Osteoblast (primary cell): Measurements from ENCODE around the gene FAM187B. TPM values are rescaled to one million over a fixed set of nuclear protein-coding genes. Genes with fewer than 3 reads are reported as not detected.

Experiments
- DNase-seq: peaks from one replicate; pipeline ENCODE4 v3.0.0; 2011; ENCODE audit warnings: low spot score, mixed read lengths; ENCODE audit not compliant: insufficient read length; ENCODE audit errors: missing footprints
- H2AFZ ChIP-seq: 2 replicates; pipeline ENCODE4 v1.6.0; 2011; ENCODE audit warnings: mild to moderate bottlenecking, low read length
- H3K27ac ChIP-seq: 2 replicates; pipeline ENCODE4 v1.5.1; 2011; ENCODE audit warnings: mild to moderate bottlenecking, low read depth, low read length, moderate library complexity
- H3K27me3 ChIP-seq: 2 replicates; pipeline ENCODE4 v1.6.0; 2012; ENCODE audit warnings: mild to moderate bottlenecking, control low read depth, inconsistent platforms, low read length, moderate library complexity; ENCODE audit not compliant: insufficient read depth
- H3K36me3 ChIP-seq: 2 replicates; pipeline ENCODE4 v1.5.1; 2011; ENCODE audit warnings: mild to moderate bottlenecking, low read length, control low read depth, moderate library complexity; ENCODE audit not compliant: insufficient read depth
- H3K4me1 ChIP-seq: 2 replicates; pipeline ENCODE4 v1.5.1; 2011; ENCODE audit warnings: mild to moderate bottlenecking, low read length, control low read depth, moderate library complexity; ENCODE audit not compliant: insufficient read depth
- H3K4me2 ChIP-seq: 2 replicates; pipeline ENCODE4 v1.6.0; 2011; ENCODE audit warnings: mild to moderate bottlenecking, low read length; ENCODE audit not compliant: insufficient read depth
- H3K4me3 ChIP-seq: fragments of 200-600 bp; sonication (generic); 3 replicates; pipeline ENCODE4 v1.5.1; 2012; ENCODE audit warnings: mild to moderate bottlenecking, low read length, inconsistent platforms; ENCODE audit not compliant: insufficient read depth
- H3K79me2 ChIP-seq: 2 replicates; pipeline ENCODE4 v1.6.0; 2012; ENCODE audit warnings: mild to moderate bottlenecking, low read length, control low read depth, inconsistent platforms; ENCODE audit not compliant: insufficient read depth
- H3K9me3 ChIP-seq: 2 replicates; pipeline ENCODE4 v1.5.1; 2011; ENCODE audit warnings: low read depth, low read length, control low read depth
- H4K20me1 ChIP-seq: 2 replicates; pipeline ENCODE4 v1.6.0; 2012; ENCODE audit warnings: mild to moderate bottlenecking, low read length, control low read depth; ENCODE audit not compliant: insufficient read depth
- total RNA-seq: library from RNA; depleted of rRNA; stranded (reverse); fragments of >200 nt; gene quantifications from 2 replicates; pipeline ENCODE4 v1.2.3, GENCODE V29; 2012
- TF ChIP-seq, protein P1 (sequence below): IDR thresholded peaks from 2 replicates; pipeline ENCODE4 v1.5.1; 2011; ENCODE audit warnings: mild to moderate bottlenecking, low read depth, low read length, moderate library complexity; ENCODE audit errors: extremely low read depth

Gene FAM187B
- total RNA-seq, 1 donor = not detected

DNA sequence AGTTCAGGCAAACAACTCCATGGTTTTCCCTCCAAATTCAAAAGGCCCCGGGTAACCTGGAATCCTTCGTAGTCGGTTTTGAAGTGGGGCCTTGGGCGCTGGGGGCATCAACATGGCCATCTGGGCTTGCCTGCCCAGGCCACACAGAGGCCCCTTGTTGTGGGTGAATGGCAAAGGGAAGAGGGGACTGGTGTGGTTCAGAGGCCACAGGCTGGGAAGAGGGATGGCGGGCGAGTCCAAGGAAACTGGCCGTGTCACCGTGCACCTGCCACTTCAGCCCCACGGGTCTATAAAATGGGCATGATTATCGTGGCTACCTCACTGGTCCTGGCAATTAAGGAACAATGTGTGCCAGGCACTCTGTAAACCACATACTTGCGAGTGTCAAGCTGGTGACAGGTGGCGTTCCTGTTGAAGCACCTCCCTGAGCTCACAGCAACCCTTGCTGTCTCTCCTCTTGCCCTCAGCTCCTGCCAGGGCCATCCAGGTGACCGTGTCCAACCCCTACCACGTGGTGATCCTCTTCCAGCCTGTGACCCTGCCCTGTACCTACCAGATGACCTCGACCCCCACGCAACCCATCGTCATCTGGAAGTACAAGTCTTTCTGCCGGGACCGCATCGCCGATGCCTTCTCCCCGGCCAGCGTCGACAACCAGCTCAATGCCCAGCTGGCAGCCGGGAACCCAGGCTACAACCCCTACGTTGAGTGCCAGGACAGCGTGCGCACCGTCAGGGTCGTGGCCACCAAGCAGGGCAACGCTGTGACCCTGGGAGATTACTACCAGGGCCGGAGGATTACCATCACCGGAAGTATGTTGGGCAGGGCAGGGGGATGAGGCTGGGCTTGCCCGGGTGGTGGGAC is 21.5 kb upstream of the FAM187B start:
- Histone ChIP-seq H3K4me1 (no peaks in the 10 kb centered on the region), H3K27ac (no peak overlapping the region), H4K20me1 (no peaks in the 10 kb centered on the region), H2AFZ (no peak overlapping the region), H3K4me3 (no peak overlapping the region), H3K27me3 (peaks cover 31% of the 10 kb centered on the region), H3K4me2 (no peak overlapping the region), H3K36me3 (no peaks in the 10 kb centered on the region), H3K79me2 (no peaks in the 10 kb centered on the region), H3K9me3 (no peaks in the 10 kb centered on the region)
- DNase-seq = peak; percentile 78
- TF ChIP-seq, protein P1, sequence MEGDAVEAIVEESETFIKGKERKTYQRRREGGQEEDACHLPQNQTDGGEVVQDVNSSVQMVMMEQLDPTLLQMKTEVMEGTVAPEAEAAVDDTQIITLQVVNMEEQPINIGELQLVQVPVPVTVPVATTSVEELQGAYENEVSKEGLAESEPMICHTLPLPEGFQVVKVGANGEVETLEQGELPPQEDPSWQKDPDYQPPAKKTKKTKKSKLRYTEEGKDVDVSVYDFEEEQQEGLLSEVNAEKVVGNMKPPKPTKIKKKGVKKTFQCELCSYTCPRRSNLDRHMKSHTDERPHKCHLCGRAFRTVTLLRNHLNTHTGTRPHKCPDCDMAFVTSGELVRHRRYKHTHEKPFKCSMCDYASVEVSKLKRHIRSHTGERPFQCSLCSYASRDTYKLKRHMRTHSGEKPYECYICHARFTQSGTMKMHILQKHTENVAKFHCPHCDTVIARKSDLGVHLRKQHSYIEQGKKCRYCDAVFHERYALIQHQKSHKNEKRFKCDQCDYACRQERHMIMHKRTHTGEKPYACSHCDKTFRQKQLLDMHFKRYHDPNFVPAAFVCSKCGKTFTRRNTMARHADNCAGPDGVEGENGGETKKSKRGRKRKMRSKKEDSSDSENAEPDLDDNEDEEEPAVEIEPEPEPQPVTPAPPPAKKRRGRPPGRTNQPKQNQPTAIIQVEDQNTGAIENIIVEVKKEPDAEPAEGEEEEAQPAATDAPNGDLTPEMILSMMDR = no peak

DNA sequence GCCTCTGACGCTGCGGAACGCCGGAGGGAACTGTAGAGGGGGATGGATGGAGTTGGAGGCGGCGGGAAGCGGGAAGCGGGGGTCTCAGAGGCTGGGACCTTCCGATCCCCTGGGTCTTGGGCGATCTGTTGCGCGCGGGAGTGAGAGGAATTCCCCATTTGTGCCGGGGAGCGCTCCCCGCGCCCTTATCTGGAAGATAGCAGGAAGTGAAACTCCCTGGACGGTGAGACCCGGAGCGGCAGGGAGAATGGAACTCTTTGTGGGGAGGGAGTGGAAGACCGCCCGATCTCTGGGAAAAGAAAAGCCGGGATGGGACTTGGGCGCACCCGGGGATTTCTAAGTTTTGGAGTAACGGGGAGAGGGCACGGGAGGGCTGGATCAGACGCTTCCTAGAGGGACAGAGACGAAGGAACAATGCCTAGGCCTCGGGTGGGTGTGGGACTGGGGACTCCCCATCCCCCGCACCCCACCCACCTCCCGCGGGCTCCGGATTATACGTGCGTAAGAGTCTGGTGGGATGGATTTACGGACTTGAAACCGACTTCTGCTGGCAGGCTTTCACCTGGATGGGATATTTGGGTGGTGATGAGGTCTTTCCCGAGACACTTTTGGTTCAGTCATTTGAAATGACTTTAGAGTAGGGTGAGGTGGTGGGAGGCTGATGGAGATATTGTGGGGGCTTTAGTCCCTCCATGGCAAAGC is 20.8 kb upstream of the FAM187B start:
- Histone ChIP-seq H3K9me3 (no peaks in the 10 kb centered on the region), H3K4me3 (no peak overlapping the region), H3K4me2 (no peak overlapping the region), H3K4me1 (no peaks in the 10 kb centered on the region), H3K27me3 (peaks cover 31% of the 10 kb centered on the region), H2AFZ (no peak overlapping the region), H3K36me3 (no peaks in the 10 kb centered on the region), H4K20me1 (no peaks in the 10 kb centered on the region), H3K27ac (no peak overlapping the region), H3K79me2 (no peaks in the 10 kb centered on the region)
- peak; percentile 53 for DNase-seq
- TF ChIP-seq, protein P1 = no peak

DNA sequence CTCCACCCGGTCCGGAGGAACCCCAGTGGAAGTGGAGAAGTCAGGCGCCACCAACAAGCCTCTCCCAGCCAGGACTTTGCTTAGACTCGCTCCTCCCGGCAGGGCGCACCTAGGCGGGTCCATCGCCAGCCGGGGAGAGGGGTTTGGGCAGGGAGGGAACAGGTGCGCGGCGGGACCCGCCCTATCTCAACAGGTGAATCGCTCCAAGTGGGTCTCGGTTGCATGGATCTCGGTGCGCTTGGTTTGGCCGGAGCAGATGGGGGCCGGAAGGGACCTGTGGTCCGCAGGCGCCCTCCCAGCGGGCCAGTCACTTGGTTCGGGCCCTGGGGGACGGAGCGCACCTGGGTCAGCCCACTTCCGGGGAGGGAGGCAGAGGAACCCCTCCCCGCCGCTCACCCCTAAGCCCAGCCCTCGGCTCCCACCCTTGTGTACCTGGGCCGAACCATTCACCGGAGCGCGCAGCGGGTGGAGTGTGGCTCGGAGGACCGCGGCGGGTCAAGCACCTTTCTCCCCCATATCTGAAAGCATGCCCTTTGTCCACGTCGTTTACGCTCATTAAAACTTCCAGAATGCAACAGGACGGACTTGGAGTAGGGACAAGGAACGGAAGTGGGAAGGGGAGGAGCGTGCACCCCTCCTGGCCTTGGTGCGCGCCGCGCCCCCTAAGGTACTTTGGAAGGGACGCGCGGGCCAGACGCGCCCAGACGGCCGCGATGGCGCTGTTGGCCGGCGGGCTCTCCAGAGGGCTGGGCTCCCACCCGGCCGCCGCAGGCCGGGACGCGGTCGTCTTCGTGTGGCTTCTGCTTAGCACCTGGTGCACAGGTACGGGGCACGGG is 20.0 kb upstream of the FAM187B start, which contains the start of gene LSR:
Gene LSR, plus strand, starts transcription at position 693 of the 836 bp plus-strand sequence. Its CDS starts 21 bp downstream, at position 714.
- no peaks in the 10 kb centered on the region for H3K36me3 ChIP-seq
- H3K4me1 ChIP-seq = no peaks in the 10 kb centered on the region
- no peak within 1 kb of the TSS for H2AFZ ChIP-seq
- TF ChIP-seq, protein P1 = no peak
- DNase-seq = peak; percentile 65
- H3K9me3 ChIP-seq = no peaks in the 10 kb centered on the region
- H3K27ac ChIP-seq = no peak within 1 kb of the TSS
- no peaks in the 10 kb centered on the region for H3K79me2 ChIP-seq
- no peaks in the 10 kb centered on the region for H4K20me1 ChIP-seq
- peaks cover 37% of the 10 kb centered on the region for H3K27me3 ChIP-seq
- H3K4me3 ChIP-seq = no peak within 1 kb of the TSS
- H3K4me2 ChIP-seq = no peak within 1 kb of the TSS
